ENCODE data around the gene ETS1. TPM values are rescaled to one million over a fixed set of nuclear protein-coding genes. Genes with fewer than 3 reads are reported as not detected.

Gene ETS1
- total RNA-seq, 1 donor from 2014 or later, result 45.6 TPM

DNA sequence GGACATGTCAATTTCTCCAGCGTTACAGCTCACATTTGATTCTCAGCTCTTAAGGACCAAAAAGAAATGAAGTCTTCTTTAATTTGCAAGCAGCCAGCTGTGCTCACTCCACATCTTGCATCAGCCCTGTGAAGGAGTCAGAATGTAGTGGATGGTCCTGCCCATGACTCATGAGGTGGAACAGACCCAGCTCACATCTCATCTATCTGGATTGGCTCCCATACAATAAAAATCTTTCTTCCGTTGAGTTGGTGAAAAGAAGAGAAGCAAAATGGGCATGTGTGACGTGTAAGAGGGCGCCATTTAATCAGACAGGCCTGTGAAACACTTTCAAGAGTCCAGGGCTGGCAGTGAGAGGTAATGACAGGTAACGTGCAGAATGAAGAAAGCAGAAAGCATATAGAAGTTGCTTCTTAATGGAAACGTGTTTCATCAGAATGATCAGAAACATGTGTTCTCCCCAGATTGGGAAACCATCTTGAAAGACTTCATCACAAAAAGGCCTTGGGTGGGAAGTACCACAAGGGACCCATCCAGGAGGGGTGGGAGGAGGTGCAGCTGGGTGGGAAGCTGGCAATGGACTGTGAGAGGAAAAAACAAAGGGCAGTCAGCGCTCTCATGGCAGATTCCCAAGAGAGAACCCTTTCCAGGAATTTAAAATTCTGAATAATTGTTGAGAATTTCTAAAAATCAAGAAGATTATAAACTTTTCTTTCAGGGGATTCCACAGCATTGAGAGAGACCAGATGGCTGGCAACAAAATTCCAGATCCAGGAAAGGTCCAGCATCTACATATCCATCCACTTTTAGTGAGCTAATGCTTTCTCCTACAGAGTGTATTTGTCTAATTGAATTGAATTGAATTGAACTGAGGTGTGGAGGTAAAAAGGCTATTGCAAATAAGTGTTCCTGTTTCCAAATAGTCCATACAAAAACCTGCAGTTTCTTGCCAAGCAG, 57.0 kb downstream of the ETS1 start:
- peak; percentile 84 for ATAC-seq (ENCODE audit: poor library complexity)
- intact Hi-C loops (cut with DNase I), result no loop called here
- DNase-seq, result peak; percentile 58

GRCh38 chr11:128528294-128528693, 59.1 kb downstream of the ETS1 start:
- intact Hi-C loops (cut with DNase I), result no loop called here
- no peak for ATAC-seq (ENCODE audit: poor library complexity)
- DNase-seq, result no peak

DNA sequence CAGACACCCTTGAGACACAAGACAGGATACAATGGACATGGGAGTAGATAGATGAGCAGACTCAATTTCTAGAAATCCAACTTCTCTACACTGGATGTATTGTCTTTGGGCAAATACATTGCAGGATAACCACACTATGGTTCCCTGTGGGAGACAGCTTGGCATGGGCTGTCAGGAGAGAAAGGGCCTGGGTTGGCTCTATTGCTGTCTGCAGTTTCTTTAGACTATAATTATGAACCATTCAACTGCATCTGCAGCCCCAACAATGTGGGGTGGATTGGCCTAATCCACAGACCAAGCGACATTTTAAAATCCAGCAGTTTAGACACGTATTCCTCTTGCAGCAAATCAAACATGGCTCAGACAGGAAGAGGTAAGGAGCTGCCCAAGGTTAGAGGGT, 60.3 kb downstream of the ETS1 start:
- ATAC-seq (ENCODE audit: poor library complexity) (no peak), DNase-seq (no peak)
- intact Hi-C loops (cut with DNase I), result no loop called here

- DNase-seq (no peak), ATAC-seq (ENCODE audit: poor library complexity) (no peak)
- intact Hi-C loops (cut with DNase I), result no loop called here
Observed at GRCh38 chr11:128525411-128526243, 61.7 kb downstream of the ETS1 start.

DNA sequence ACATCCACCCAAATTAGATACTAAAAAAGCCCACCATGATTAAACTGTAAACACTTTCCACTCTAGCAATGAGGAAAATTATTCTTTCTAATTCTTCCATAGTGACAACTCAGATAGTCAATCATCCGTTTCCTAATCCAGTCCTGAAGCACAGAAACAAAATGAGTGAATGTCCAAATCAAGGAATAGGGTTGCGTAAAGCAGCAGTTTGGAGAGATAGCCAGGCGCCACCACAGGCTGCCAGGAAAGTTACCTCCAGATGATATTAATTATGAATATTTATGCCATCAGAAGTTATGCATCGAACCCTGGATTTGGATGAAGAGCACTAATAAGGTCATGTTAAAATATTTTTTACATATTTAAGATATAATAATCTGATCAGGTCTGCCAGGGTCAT, 63.2 kb downstream of the ETS1 start:
- DNase-seq, result no peak
- no peak for ATAC-seq (ENCODE audit: poor library complexity)
- intact Hi-C loops (cut with DNase I), result no loop called here

- ATAC-seq (ENCODE audit: poor library complexity) (no peak), DNase-seq (no peak)
- intact Hi-C loops (cut with DNase I), result no loop called here
Observed at GRCh38 chr11:128523641-128524040, 63.7 kb downstream of the ETS1 start.

GRCh38 chr11:128522943-128523518, 64.3 kb downstream of the ETS1 start:
- ATAC-seq (ENCODE audit: poor library complexity), result no peak
- DNase-seq, result no peak
- intact Hi-C loops (cut with DNase I), result no loop called here

DNA sequence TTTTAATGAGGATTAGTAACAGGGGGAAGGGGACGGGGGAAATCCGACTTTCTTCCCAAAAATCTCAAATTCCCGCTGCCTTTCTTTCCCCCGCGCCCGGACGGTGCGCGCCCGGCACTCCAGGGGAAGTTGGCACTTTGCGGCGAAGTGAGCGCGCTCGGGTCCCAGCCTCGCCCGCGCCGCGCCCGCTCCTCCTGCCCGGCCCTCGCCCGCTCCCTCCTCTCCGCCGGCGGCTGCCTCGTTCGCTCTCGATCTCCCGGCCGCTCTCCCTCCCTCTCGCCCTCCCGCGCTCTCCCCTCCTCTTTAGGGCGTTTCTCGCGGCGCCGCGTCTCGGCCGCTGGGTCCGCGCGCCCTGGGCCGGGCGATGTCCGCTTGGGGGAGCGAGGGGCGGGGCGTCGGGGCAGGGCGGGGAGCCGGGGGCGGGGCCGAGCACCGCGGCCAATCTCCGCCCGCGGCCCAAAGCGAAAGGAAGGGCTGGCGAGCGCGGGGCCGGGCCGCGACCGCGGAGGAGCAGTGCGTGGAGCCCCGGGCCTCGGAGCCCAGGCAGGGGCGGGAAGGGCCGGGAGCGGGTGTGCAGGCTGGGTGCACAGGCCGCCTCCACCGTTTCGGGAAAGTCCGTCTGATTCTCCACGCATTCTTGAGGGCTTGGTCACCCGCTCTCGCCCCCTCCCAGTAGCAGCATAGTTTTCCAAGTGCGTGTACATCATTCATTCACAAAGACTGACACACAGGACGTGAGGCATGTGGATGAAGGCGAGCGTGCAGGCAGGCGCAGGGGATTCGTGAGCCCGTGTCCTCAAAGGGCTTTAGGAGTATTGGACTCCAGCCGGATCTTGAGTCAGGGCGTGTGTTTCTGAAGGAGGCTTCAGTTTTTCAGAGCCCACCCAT, 65.1 kb downstream of the ETS1 start:
- ATAC-seq (ENCODE audit: poor library complexity) (peak; percentile 98), DNase-seq (peak; percentile 96)
- intact Hi-C loops (cut with DNase I), result no loop called here

GRCh38 chr11:128521682-128522054, 65.7 kb downstream of the ETS1 start:
- intact Hi-C loops (cut with DNase I), result no loop called here
- peak; percentile 7 for ATAC-seq (ENCODE audit: poor library complexity)
- peak; percentile 47 for DNase-seq

DNA sequence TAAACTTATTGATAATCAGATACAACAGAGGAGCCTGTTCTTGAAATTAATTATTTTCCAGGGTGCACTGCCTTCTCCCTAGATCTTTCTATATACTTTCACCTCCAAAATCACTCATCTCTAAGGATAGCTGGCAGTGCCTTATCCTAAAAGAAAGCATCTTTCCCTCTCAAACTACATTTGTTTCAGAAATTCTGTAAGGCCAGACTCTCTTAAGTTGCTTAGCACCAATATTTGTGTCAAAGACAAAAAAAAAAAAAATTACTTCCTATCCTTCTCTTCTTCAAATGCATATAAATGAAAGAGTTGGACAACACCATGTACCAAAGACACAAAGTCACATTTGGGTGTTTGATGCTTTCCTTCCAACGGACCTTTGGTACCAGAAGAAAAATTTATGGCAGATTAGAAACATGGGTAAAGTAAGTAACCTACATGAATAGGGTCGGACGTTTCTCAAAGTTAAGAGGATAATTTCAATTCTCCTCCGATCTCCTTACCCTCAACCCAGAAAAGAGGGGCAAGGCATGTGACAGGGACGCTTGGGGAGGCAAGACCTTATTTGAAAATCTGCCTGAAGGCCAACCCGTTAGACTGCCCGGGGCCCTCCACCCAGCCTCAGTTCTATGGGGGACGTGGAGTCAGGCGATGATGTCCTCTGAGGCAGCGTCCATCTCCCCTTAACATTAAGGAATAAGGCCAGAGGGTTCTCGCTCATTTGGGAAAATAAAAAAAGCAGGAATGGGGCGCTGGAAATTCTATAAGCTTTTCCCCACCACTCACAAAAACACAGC, 66.3 kb downstream of the ETS1 start:
- no peak for DNase-seq
- intact Hi-C loops (cut with DNase I), result no loop called here
- no peak for ATAC-seq (ENCODE audit: poor library complexity)

- intact Hi-C loops (cut with DNase I), result no loop called here
- ATAC-seq (ENCODE audit: poor library complexity), result no peak
- no peak for DNase-seq
Observed at GRCh38 chr11:128520206-128520887, 67.0 kb downstream of the ETS1 start.

DNA sequence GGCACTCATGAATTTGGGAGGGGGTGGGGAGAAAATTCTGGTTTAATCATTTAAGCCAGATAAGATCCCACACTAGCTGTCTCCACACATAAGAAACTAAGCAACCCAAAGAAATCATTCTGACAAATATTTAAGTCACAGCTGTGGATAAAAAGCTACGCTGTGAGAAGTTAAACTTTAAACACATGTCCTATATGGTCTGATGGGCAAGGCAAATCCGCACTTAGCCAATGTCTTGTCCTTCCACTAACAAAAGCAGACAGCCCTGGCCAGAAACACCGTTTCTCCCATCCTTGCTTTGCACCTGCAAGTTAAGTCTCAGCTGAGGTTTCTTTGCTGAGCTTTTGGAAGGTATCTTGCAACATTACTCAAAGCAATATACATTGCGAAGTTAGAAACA, 68.0 kb downstream of the ETS1 start:
- intact Hi-C loops (cut with DNase I), result no loop called here
- DNase-seq (no peak), ATAC-seq (ENCODE audit: poor library complexity) (no peak)

DNA sequence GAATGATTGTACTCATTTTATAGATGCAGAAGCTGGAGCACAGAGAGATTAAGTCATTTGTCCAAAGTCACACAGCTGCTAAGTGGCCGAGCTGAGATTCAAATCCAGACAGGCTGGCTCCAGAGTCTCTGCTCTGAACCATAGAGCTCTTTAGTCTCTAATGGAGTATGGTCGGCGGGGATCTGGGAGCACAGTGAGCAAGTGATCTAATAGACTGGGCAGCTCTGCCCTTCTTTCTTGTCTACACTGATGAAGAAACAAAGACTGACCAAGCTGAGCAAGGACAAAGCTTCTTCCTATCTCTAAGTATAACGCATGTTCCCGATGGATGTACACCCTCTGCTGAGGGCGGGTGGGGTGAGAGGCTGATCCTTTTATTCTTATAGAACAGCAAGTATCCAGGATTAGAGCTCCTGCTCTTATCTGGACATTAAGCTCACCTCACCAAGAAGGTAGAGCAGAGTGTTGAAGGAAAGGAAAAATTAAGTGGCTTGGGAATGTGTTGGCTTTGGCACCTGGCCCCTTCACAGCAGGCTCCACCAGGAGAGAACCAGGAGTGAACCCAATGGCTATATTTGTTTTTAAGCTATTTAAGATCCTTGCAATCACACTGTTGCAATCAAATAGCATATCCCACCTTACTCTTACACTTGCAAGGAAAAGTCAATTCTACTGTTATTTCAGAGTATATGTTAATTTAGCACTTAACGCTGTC, 68.7 kb downstream of the ETS1 start:
- DNase-seq (no peak), ATAC-seq (ENCODE audit: poor library complexity) (no peak)
- intact Hi-C loops (cut with DNase I), result no loop called here

DNA sequence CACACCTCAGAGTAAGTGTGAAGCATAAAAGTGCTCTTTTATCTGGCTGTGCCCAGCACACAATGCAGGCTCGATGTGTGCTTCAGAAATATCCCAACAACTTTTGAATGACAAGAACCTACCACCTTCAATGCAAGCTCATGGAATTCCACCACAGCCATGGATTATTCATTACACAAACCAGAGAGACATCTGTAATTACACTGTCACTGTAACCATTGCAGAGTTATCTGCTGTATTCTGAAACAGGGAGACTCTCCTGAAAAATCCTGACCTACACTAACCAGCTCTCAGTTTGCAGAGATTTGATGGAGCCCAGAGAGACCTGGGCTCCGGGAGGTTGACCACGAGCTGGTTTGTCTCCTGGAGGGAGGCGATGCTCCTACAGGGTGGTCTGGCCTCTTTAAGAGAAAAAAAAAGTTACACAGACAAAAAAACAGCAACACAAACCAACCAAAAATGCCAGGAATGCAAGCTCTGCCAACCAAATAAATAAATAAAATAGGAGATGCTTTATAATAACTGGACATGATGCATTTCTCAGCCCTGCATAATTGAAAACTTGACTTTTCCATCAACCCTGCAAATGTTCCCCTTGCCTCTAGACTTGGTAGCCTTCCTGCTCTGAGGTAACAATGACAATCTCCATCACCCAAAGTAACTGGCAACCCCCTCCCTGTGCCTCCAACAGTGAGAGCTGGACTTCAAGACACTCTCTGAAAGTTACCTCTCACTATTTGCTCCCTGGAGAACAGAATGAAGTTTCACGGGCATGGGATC, 69.7 kb downstream of the ETS1 start:
- DNase-seq (no peak), ATAC-seq (ENCODE audit: poor library complexity) (no peak)
- intact Hi-C loops (cut with DNase I), result no loop called here

DNA sequence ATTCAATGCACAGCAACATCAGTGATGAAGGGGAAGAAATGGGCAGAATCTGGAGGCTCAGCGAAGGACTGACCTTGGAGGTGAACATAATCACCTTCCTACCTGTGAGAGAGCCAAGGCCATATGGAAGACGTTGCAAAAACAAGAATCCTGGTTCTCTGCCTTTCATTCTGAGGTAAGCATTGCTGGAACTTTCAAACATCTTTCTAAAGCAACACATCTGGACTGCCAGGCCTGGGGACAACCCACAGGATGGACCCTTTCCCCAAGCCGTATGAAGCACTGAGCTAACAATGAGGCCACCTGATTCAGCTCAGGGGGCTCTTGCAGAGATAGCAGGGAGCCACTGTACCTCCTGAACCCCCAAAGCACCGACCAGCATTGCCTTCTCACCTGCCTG, 70.5 kb downstream of the ETS1 start:
- ATAC-seq (ENCODE audit: poor library complexity) (no peak), DNase-seq (no peak)
- intact Hi-C loops (cut with DNase I), result no loop called here

Data from Right ventricle myocardium superior (tissue), 1 donor.